Activated naive CD8-positive, alpha-beta T cell treated with anti-CD3 and anti-CD28 coated beads, Interleukin-2, amount 10 ng/mL, durations not matched to agents 7 days and 5 days (primary cell): ENCODE results near the gene PLAGL1. TPM values are rescaled to one million over a fixed set of nuclear protein-coding genes. Genes with fewer than 3 reads are reported as not detected.

ENCODE experiments used
- total RNA-seq, 2 experiments: library from RNA; stranded (reverse); gene quantifications; one replicate each; pipeline ENCODE4 v1.2.3, GENCODE V29; 2021

Gene PLAGL1
- total RNA-seq, 2 experiments from 2014 or later: 10.9 to 11.3 TPM

Other genes with a start within 250 kb of the PLAGL1 start
- gene LTV1, start 164.9 kb downstream of the PLAGL1 start, total RNA-seq: 10 to 100 TPM; 20.8 to 22.0 TPM
- not detected for gene ZC2HC1B, start 143.8 kb downstream of the PLAGL1 start, total RNA-seq
- gene SF3B5, start 87.3 kb upstream of the PLAGL1 start, total RNA-seq: 100 to 1,000 TPM; 127 to 133 TPM
- gene STX11, start 142.3 kb upstream of the PLAGL1 start, total RNA-seq: 10 to 100 TPM; 11.1 to 11.2 TPM